Suprapubic skin (tissue), 4 donors: Measurements from ENCODE around the gene STRN. TPM values are rescaled to one million over a fixed set of nuclear protein-coding genes. Genes with fewer than 3 reads are reported as not detected.

Experiments used
- DNase-seq, 2 donors: peaks; one replicate each; pipeline ENCODE4 v3.0.0-alpha.2; 2019; ENCODE audit warnings: low spot score in 2 of 2
- H3K27ac ChIP-seq: fragments of 200-600 bp; sonication (generic); one replicate; pipeline ENCODE4 v1.5.1; 2019
- H3K27me3 ChIP-seq: fragments of 200-600 bp; sonication (generic); one replicate; pipeline ENCODE4 v1.5.1; 2019
- H3K36me3 ChIP-seq: fragments of 200-600 bp; sonication (generic); one replicate; pipeline ENCODE4 v1.5.1; 2019
- H3K4me1 ChIP-seq: fragments of 200-600 bp; sonication (generic); one replicate; pipeline ENCODE4 v1.5.1; 2019
- H3K4me3 ChIP-seq: fragments of 200-600 bp; sonication (generic); one replicate; pipeline ENCODE4 v1.5.1; 2019; ENCODE audit warnings: mild to moderate bottlenecking
- H3K9me3 ChIP-seq: fragments of 200-600 bp; sonication (generic); one replicate; pipeline ENCODE4 v1.5.1; 2019
- CTCF ChIP-seq, 2 donors: fragments of 200-600 bp in 1 of 2; fragments of 450-650 bp in 1 of 2; sonication (generic) in 1 of 2; IDR thresholded peaks; one replicate each; pipeline ENCODE4 v1.5.1; 2016 to 2019; ENCODE audit warnings: antibody characterized with exemption in 2 of 2, mild to moderate bottlenecking in 1 of 2, moderate library complexity in 1 of 2
- EP300 ChIP-seq: sonication (generic); formaldehyde crosslinking; IDR thresholded peaks from one replicate; pipeline ENCODE4 v1.6.1; 2017; ENCODE audit warnings: antibody characterized with exemption
- POLR2A ChIP-seq, 2 donors: fragments of 450-650 bp; IDR thresholded peaks; one replicate each; pipeline ENCODE4 v1.6.1; 2017; ENCODE audit warnings: antibody characterized with exemption in 2 of 2, mild to moderate bottlenecking in 2 of 2, moderate library complexity in 2 of 2
- POLR2AphosphoS5 ChIP-seq, 3 donors: sonication (generic); formaldehyde crosslinking; IDR thresholded peaks; one replicate each; pipeline ENCODE4 v1.6.1; 2017; ENCODE audit warnings: antibody characterized with exemption in 3 of 3
- WGBS: methylation state at CpG from one replicate; pipeline ENCODE4 v1.1.5; 2018; 5-methylcytosine and 5-hydroxymethylcytosine counted together
- total RNA-seq, 4 donors: library from RNA; depleted of rRNA; stranded (reverse); fragments of >200 nt; gene quantifications; one replicate each; pipeline ENCODE4 v1.1.0, GENCODE V29; 2016

STRN gene
- total RNA-seq, 4 donors from 2014 or later: 28.6 to 39.6 (median 37.5) TPM

- Histone ChIP-seq H3K4me1 (no peaks in the 10 kb centered on the region), H3K27ac (no peak overlapping the region), H3K9me3 (no peaks in the 10 kb centered on the region), H3K4me3 (no peak overlapping the region), H3K27me3 (no peaks in the 10 kb centered on the region), H3K36me3 (no peaks in the 10 kb centered on the region)
- WGBS: 89% methylated on average over 4 of the region's 4 CpGs
- DNase-seq: no peak
- TF ChIP-seq CTCF (IDR thresholded peaks at IDR 0.05) (no peak), EP300 (no peak), POLR2AphosphoS5 (IDR thresholded peaks at IDR 0.05) (no peak), POLR2A (IDR thresholded peaks at IDR 0.05) (no peak)
Measured at GRCh38 chr2:36819095-36819711, 147.1 kb downstream of the STRN start.

GRCh38 chr2:36818542-36818941, 147.8 kb downstream of the STRN start:
- no peaks in the 10 kb centered on the region for H3K27me3 ChIP-seq
- H3K36me3 ChIP-seq: no peaks in the 10 kb centered on the region
- H3K4me1 ChIP-seq: no peaks in the 10 kb centered on the region
- H3K9me3 ChIP-seq: no peaks in the 10 kb centered on the region
- no peak for TF ChIP-seq POLR2A (IDR thresholded peaks at IDR 0.05)
- no peak for TF ChIP-seq POLR2AphosphoS5 (IDR thresholded peaks at IDR 0.05)
- no peak for TF ChIP-seq CTCF (IDR thresholded peaks at IDR 0.05)
- no peak for TF ChIP-seq EP300
- H3K4me3 ChIP-seq: no peak overlapping the region
- no peak for DNase-seq
- WGBS: 91% methylated on average over 2 of the region's 2 CpGs
- no peak overlapping the region for H3K27ac ChIP-seq

- TF ChIP-seq EP300 (no peak), CTCF (IDR thresholded peaks at IDR 0.05) (no peak)
Measured at GRCh38 chr2:36812196-36812595, 154.1 kb downstream of the STRN start.

GRCh38 chr2:36811071-36811470, 155.3 kb downstream of the STRN start:
- no peaks in the 10 kb centered on the region for H3K36me3 ChIP-seq
- no peak for DNase-seq
- H3K27ac ChIP-seq: no peak overlapping the region
- TF ChIP-seq CTCF (IDR thresholded peaks at IDR 0.05) (no peak), POLR2A (IDR thresholded peaks at IDR 0.05) (no peak), POLR2AphosphoS5 (IDR thresholded peaks at IDR 0.05) (no peak), EP300 (no peak)
- WGBS: 83% methylated on average over 5 of the region's 5 CpGs
- H3K9me3 ChIP-seq: no peaks in the 10 kb centered on the region
- H3K27me3 ChIP-seq: no peaks in the 10 kb centered on the region
- no peaks in the 10 kb centered on the region for H3K4me1 ChIP-seq
- H3K4me3 ChIP-seq: no peak overlapping the region

More at GRCh38 chr2:36812196-36812595, 154.1 kb downstream of the STRN start:
- H3K9me3 ChIP-seq: no peaks in the 10 kb centered on the region
- DNase-seq: no peak
- H3K36me3 ChIP-seq: no peaks in the 10 kb centered on the region
- no peaks in the 10 kb centered on the region for H3K27me3 ChIP-seq
- no peak overlapping the region for H3K27ac ChIP-seq
- H3K4me3 ChIP-seq: no peak overlapping the region
- 54% methylated on average over 6 of the region's 6 CpGs for whole genome bisulfite sequencing
- H3K4me1 ChIP-seq: no peaks in the 10 kb centered on the region

GRCh38 chr2:36809069-36809445, 157.3 kb downstream of the STRN start:
- Histone ChIP-seq H3K36me3 (no peaks in the 10 kb centered on the region), H3K4me1 (no peaks in the 10 kb centered on the region), H3K9me3 (no peaks in the 10 kb centered on the region), H3K27me3 (no peaks in the 10 kb centered on the region), H3K4me3 (no peak overlapping the region), H3K27ac (no peak overlapping the region)
- TF ChIP-seq POLR2AphosphoS5 (IDR thresholded peaks at IDR 0.05) (no peak), POLR2A (IDR thresholded peaks at IDR 0.05) (no peak), CTCF (IDR thresholded peaks at IDR 0.05) (no peak), EP300 (no peak)
- WGBS: 87% methylated on average over 3 of the region's 3 CpGs
- DNase-seq: no peak
